HCT116 (cell line): ENCODE results near the gene CCNL2. TPM values are rescaled to one million over a fixed set of nuclear protein-coding genes. Genes with fewer than 3 reads are reported as not detected.

Experiments used
- ATAC-seq: fragments of 200-7000 bp; cut with Tn5 transposase; 2 replicates; pipeline ENCODE4 v1.9.1; 2020; ENCODE audit warnings: mild to moderate bottlenecking, moderate library complexity
- BruUV-seq: library from RNA; stranded (reverse); fragments of 400-500 nt; replicated peaks from 2 replicates; lab custom pipeline; 2021; lab: Mats Ljungman, UMichigan
- CTCF ChIA-PET: fragments of 300-600 bp; sonication (Branson Sonifier 250); formaldehyde crosslinking; loops from one replicate; lab custom pipeline; 2021; ENCODE audit warnings: antibody characterized with exemption; lab: Charles Lee
- POLR2A ChIA-PET: fragments of 300-600, 350-600 bp; sonication (Branson Sonifier 250); formaldehyde crosslinking; loops from one replicate; lab custom pipeline; 2021; ENCODE audit warnings: antibody characterized with exemption; lab: Charles Lee
- RAD21 ChIA-PET, 2 experiments: fragments of 300-600 bp; sonication (Branson Sonifier 250); formaldehyde crosslinking; loops; one replicate each; lab custom pipeline; 2023; ENCODE audit warnings: low total read pairs in 2 of 2; ENCODE audit not compliant: uncharacterized antibody in 2 of 2, unreplicated experiment in 2 of 2, low non-redundant PET in 1 of 2; lab: Charles Lee
- DNase-seq: peaks from one replicate; pipeline ENCODE4 v3.0.0-alpha.2; 2010; ENCODE audit warnings: low read depth, low spot score
- H2AFZ ChIP-seq: fragments of 200-600 bp; shearing (Covaris generic), sonication (generic); 2 replicates; pipeline ENCODE4 v1.6.1; 2017; ENCODE audit warnings: low read depth, mixed run types, mixed read lengths, antibody characterized with exemption, low read length; ENCODE audit not compliant: poor library complexity, severe bottlenecking
- H3K27ac ChIP-seq: 2 replicates; pipeline ENCODE4 v1.5.1; 2012; ENCODE audit warnings: low read depth, low read length
- H3K27me3 ChIP-seq: fragments of 200-600 bp; sonication (generic); 2 replicates; pipeline ENCODE4 v1.6.1; 2016; ENCODE audit warnings: mixed run types, low read length, mixed read lengths; ENCODE audit not compliant: insufficient read depth
- H3K36me3 ChIP-seq, 2 experiments: fragments of 200-500 bp in 1 of 2; fragments of 200-600 bp in 1 of 2; sonication (Bioruptor generic) in 1 of 2; sonication (generic) in 1 of 2; 2 replicates each; pipeline versions ENCODE4 v1.5.1 to v1.6.1; 2014 to 2016; ENCODE audit warnings: low read length in 2 of 2, inconsistent platforms in 1 of 2, mixed read lengths in 1 of 2, mixed run types in 1 of 2; ENCODE audit not compliant: insufficient read depth in 2 of 2, control insufficient read depth in 1 of 2
- H3K4me1 ChIP-seq, 2 experiments: fragments of 200-600 bp in 1 of 2; sonication (generic) in 1 of 2; 2 replicates each; pipeline versions ENCODE4 v1.5.1 to v1.6.1; 2012 to 2017; ENCODE audit warnings: low read length in 2 of 2, inconsistent platforms in 1 of 2, mild to moderate bottlenecking in 1 of 2, mixed read lengths in 1 of 2, mixed run types in 1 of 2, moderate library complexity in 1 of 2; ENCODE audit not compliant: insufficient read depth in 2 of 2, control insufficient read depth in 1 of 2
- H3K4me2 ChIP-seq: fragments of 200-600 bp; sonication (generic); 2 replicates; pipeline ENCODE4 v1.6.1; 2017; ENCODE audit warnings: mixed run types, low read length, mixed read lengths
- H3K4me3 ChIP-seq, 2 experiments: fragments of 200-600 bp in 1 of 2; sonication (generic) in 1 of 2; replicated peaks in 1 of 2; 2 replicates each; pipeline ENCODE4 v1.5.1; 2011 to 2016; ENCODE audit warnings: low read length in 2 of 2, control low read depth in 1 of 2, low read depth in 1 of 2, mild to moderate bottlenecking in 1 of 2, mixed read lengths in 1 of 2, mixed run types in 1 of 2
- H3K79me2 ChIP-seq: fragments of 200-600 bp; sonication (generic); 2 replicates; pipeline ENCODE4 v1.6.1; 2017; ENCODE audit warnings: mild to moderate bottlenecking, mixed run types, low read length, moderate library complexity, mixed read lengths; ENCODE audit not compliant: insufficient read depth
- H3K9ac ChIP-seq: fragments of 200-600 bp; sonication (generic); 2 replicates; pipeline ENCODE4 v1.6.1; 2016; ENCODE audit warnings: low read length, mixed read lengths
- H3K9me2 ChIP-seq: fragments of 200-600 bp; sonication (generic), shearing (Covaris generic); 2 replicates; pipeline ENCODE4 v1.6.1; 2017; ENCODE audit warnings: mixed run types, mild to moderate bottlenecking, moderate library complexity; ENCODE audit not compliant: insufficient read depth
- H3K9me3 ChIP-seq, 2 experiments: fragments of 200-500 bp in 1 of 2; fragments of 200-600 bp in 1 of 2; sonication (Bioruptor generic) in 1 of 2; sonication (generic) in 1 of 2; 2 replicates each; pipeline ENCODE4 v1.6.1; 2014 to 2017; ENCODE audit warnings: low read length in 2 of 2, mixed read lengths in 2 of 2, inconsistent platforms in 1 of 2, low read depth in 1 of 2, mild to moderate bottlenecking in 1 of 2, mixed run types in 1 of 2, moderate library complexity in 1 of 2; ENCODE audit not compliant: control insufficient read depth in 1 of 2, insufficient read depth in 1 of 2
- H4K20me1 ChIP-seq: fragments of 200-600 bp; sonication (generic), shearing (Covaris generic); 2 replicates; pipeline ENCODE4 v1.6.1; 2017; ENCODE audit warnings: mixed run types, mild to moderate bottlenecking, moderate library complexity; ENCODE audit not compliant: insufficient read depth
- CEBPB ChIP-seq: IDR thresholded peaks from 2 replicates; pipeline ENCODE4 v1.6.1; 2012; ENCODE audit warnings: low read depth
- CTCF ChIP-seq, 3 experiments: fragments of 200-600 bp in 1 of 3; sonication (generic) in 1 of 3; IDR thresholded peaks in 2 of 3; conservative IDR thresholded peaks in 1 of 3; 2 replicates each; pipeline ENCODE4 v1.5.1; 2012 to 2017; ENCODE audit warnings: low read depth in 2 of 3, low read length in 2 of 3, antibody characterized with exemption in 1 of 3, borderline replicate concordance in 1 of 3, control low read depth in 1 of 3, mild to moderate bottlenecking in 1 of 3, mixed read lengths in 1 of 3, mixed run types in 1 of 3, moderate library complexity in 1 of 3; ENCODE audit not compliant: insufficient read depth in 1 of 3
- EGR1 ChIP-seq: IDR thresholded peaks from 2 replicates; pipeline ENCODE4 v1.6.1; 2012; ENCODE audit warnings: low read depth
- EZH2 ChIP-seq: fragments of 200-600 bp; sonication (generic); IDR thresholded peaks from 2 replicates; pipeline ENCODE4 v1.6.1; 2017; ENCODE audit warnings: antibody characterized with exemption, mixed run types
- EZH2phosphoT487 ChIP-seq: fragments of 200-600 bp; IDR thresholded peaks from 2 replicates; pipeline ENCODE4 v1.6.1; 2018; ENCODE audit warnings: antibody characterized with exemption, borderline replicate concordance
- FOSL1 ChIP-seq: IDR thresholded peaks from 2 replicates; pipeline ENCODE4 v1.6.1; 2012; ENCODE audit warnings: low read depth
- JUND ChIP-seq: IDR thresholded peaks from 2 replicates; pipeline ENCODE4 v1.6.1; 2012
- MAX ChIP-seq: IDR thresholded peaks from 2 replicates; pipeline ENCODE4 v1.6.1; 2012
- REST ChIP-seq: IDR thresholded peaks from 2 replicates; pipeline ENCODE4 v1.6.1; 2012; ENCODE audit warnings: low read depth
- SIN3A ChIP-seq: IDR thresholded peaks from 2 replicates; pipeline ENCODE4 v1.6.1; 2012; ENCODE audit warnings: low read depth
- SP1 ChIP-seq: IDR thresholded peaks from 2 replicates; pipeline ENCODE4 v1.6.1; 2012; ENCODE audit warnings: low read depth
- SRF ChIP-seq: IDR thresholded peaks from 2 replicates; pipeline ENCODE4 v1.6.1; 2012; ENCODE audit warnings: low read depth
- TCF7L2 ChIP-seq: IDR thresholded peaks from 2 replicates; pipeline ENCODE4 v1.7.0; 2011; ENCODE audit warnings: borderline replicate concordance, inconsistent platforms; ENCODE audit not compliant: insufficient read depth, insufficient read length; ENCODE audit errors: extremely low read depth
- YY1 ChIP-seq: IDR thresholded peaks from 2 replicates; pipeline ENCODE4 v1.6.1; 2011; ENCODE audit warnings: low read length, low read depth, moderate library complexity, mild to moderate bottlenecking; ENCODE audit not compliant: insufficient replicate concordance; ENCODE audit errors: extremely low read depth
- ZBTB33 ChIP-seq: IDR thresholded peaks from 2 replicates; pipeline ENCODE4 v1.6.1; 2011; ENCODE audit warnings: mild to moderate bottlenecking, low read length, moderate library complexity; ENCODE audit not compliant: insufficient replicate concordance; ENCODE audit errors: extremely low read depth
- ZFX ChIP-seq: fragments of 450-650 bp; IDR thresholded peaks from 2 replicates; pipeline ENCODE4 v1.6.1; 2017
- ZNF274 ChIP-seq: fragments of 200-500 bp; sonication (Bioruptor generic); IDR thresholded peaks from 2 replicates; pipeline ENCODE4 v1.6.1; 2014; ENCODE audit warnings: mild to moderate bottlenecking, low read depth, low read length, inconsistent platforms
- intact Hi-C: fragments of 100-400 bp; cut with micrococcal nuclease; formaldehyde crosslinking; loops from 2 replicates; pipeline ENCODE4 v1.10.0; 2022
- total RNA-seq: library from RNA; stranded (reverse); gene quantifications from one replicate; pipeline ENCODE4 v1.2.1, GENCODE V29; 2021; ENCODE audit not compliant: unreplicated experiment

The CCNL2 gene
- total RNA-seq, 1 experiment from 2014 or later, result 173 TPM

- peaks cover 29% of the 10 kb centered on the region for H3K79me2 ChIP-seq
- BruUV-seq, result no TSS peak
- H2AFZ ChIP-seq, result no peak overlapping the region
- RAD21 ChIA-PET, result interaction anchor here in 1 of 2 experiments (1.1 kb wide), 1 partner anchor 12 kb away, joined by 3 read pairs; no protein-coding TSS in a partner anchor
- POLR2A ChIA-PET, result interaction anchor here (0.5 to 1.1 kb wide), 2 partner anchors 24 to 71 kb away, joined by 3 read pairs; no protein-coding TSS in a partner anchor
- ATAC-seq, result peak; percentile 52
- no peaks in the 10 kb centered on the region for H3K9me2 ChIP-seq
- CTCF ChIA-PET, result interaction anchor here (0.6 kb wide), 1 partner anchor 134 kb away, joined by 3 read pairs; no protein-coding TSS in a partner anchor
- peak overlapping the region; percentile 27; the same call in 1 of the 2 replicates for H3K27ac ChIP-seq
- H3K4me2 ChIP-seq, result peak overlapping the region; percentile 8
- peaks cover 14 to 33% of the 10 kb centered on the region in 2 experiments for H3K4me1 ChIP-seq
- H3K9ac ChIP-seq, result no peak overlapping the region
- H3K36me3 ChIP-seq, result peaks cover 0 to 11% of the 10 kb centered on the region in 2 experiments; a peak in 1 of 4 replicates
- DNase-seq, result no peak
- intact Hi-C loops, result no loop called here
- H3K4me3 ChIP-seq, result no peak overlapping the region
- no peaks in the 10 kb centered on the region for H3K27me3 ChIP-seq
- H4K20me1 ChIP-seq, result no peaks in the 10 kb centered on the region
- H3K9me3 ChIP-seq, result peaks cover 0 to 4% of the 10 kb centered on the region in 2 experiments; a peak in 1 of 4 replicates
- TF ChIP-seq REST (no peak), TCF7L2 (no peak), SP1 (no peak), FOSL1 (no peak), ZBTB33 (no peak), EZH2phosphoT487 (no peak), ZNF274 (no peak), ZFX (no peak), SIN3A (no peak), EGR1 (no peak), EZH2 (no peak), YY1 (no peak), MAX (no peak), JUND (no peak), CEBPB (no peak), SRF (no peak), CTCF (IDR thresholded peaks at IDR 0.05 in 2 of 3, conservative IDR thresholded peaks at IDR 0.05 in 1 of 3; ENCODE audit: borderline replicate concordance in 1 of 3, insufficient read depth in 1 of 3, low read depth in 2 of 3, low read length in 2 of 3) (peak; percentile 86 to 97 (median 87))
Observed at GRCh38 chr1:1371746-1372711, 27.1 kb downstream of the CCNL2 start.
